HG02678 (cell line): ENCODE results near the gene FAM50A.
"Not testable (repeated sequence)": the region's sequence is repeated elsewhere in the genome, so short reads cannot be mapped to it uniquely, and the experiment has no call there.

ENCODE experiments used
- ATAC-seq: cut with Tn5 transposase; IDR thresholded peaks from one replicate; pipeline ENCODE4 v1.9.1; 2021; ENCODE audit warnings: mild to moderate bottlenecking, moderate library complexity; ENCODE audit not compliant: unreplicated experiment

Gene FAM50A

DNA sequence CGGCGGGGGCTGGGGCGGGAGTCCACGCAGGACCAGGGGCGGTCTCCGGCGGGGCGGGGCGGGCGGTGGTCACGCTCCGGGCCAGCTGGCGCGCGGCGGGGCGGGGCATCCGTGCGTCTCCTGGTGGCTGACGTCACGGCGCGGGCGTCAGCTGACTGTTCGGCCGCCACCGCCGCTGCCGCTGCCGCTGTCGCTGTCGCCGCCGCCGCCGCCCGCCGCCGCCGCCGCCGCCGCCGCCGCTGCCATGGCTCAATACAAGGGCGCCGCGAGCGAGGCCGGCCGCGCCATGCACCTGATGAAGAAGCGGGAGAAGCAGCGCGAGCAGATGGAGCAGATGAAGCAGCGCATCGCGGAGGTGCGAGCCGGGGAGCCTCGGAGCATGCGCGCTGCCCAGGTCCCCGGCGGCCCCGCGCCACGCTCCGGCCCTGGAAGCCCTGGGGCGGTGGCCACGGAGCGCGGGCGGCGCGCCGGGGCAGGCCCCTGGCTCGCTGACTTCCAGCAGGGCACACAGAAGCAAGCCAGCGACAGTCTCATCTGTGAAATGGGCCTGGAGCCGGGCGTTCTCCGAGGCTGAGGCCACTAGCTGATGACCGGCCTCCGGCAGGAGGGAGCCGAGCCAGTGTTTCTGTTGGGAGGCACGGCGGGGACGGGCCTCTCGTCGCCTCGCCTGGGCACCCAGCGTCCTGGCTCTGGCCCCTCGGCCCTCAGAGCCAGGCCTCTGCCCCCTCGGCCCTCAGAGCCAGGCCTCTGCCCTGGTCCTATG lies at the start of gene FAM50A:
FAM50A (plus strand) TSS at position 150 of the 763 bp plus-strand sequence; CDS start at position 245, 95 bp downstream.
- ATAC-seq, result peak; percentile 89

DNA sequence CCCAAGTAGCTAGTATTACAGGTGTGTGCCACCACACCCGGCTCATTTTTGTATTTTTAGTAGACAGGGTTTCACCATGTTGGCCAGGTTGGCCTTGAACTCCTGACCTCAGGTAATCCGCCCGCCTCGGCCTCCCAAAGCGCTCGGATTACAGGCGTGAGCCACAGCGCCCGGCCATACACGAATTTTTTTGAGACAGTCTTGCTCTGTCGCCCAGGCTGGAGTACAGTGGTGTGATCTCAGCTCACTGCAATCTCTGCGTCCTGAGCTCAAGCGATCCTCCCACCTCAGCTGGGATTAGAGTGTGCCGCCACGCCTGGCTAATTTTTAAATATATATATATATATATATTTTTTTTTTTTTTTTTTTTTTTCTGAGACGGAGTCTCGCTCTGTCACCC lies 47.6 kb upstream of the FAM50A start:
- not testable (repeated sequence) for ATAC-seq

DNA sequence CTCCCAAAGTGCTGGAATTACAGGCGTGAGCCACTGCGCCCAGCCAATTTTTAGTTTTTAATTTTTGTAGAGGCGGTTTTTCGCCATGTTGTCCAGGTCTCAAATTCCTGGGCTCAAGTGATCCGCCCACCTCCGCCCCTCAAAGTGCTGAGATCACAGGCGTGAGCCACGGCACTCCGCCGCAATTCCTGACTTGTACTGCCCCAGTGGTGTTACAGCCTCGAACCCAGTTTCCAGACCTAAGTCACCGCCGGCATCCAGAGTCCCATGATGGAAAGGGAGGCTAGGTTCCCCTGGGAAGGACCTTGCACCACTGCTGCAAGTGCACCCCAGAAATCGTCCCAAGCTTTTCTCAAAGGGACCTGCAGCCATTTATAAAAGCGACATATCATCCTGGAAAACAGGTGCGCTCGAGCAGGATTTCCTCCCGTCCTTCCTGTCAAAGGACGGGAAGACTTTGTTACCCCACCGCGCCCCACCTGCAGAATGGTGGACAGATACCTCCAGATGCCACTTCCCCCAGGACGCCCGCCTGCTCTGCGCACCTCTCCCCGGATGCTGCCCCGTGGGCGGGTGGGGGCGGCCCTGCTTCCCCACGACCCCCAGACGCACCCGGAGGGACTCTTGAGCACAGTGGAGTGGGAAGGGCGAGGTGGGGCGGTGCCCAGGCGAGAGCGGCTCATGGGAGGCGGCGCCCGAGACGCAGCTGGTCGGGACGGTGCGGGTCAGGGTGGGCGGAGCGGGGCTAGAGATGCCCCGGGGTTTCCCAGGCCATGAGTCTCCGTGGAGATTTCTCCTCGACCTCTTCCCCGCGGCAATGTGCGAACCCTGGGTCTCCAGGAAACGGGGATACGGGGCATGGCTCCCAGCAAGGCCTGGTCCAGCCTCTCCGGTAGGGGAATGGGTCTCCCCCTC lies 46.7 kb upstream of the FAM50A start:
- peak; percentile 67 for ATAC-seq

DNA sequence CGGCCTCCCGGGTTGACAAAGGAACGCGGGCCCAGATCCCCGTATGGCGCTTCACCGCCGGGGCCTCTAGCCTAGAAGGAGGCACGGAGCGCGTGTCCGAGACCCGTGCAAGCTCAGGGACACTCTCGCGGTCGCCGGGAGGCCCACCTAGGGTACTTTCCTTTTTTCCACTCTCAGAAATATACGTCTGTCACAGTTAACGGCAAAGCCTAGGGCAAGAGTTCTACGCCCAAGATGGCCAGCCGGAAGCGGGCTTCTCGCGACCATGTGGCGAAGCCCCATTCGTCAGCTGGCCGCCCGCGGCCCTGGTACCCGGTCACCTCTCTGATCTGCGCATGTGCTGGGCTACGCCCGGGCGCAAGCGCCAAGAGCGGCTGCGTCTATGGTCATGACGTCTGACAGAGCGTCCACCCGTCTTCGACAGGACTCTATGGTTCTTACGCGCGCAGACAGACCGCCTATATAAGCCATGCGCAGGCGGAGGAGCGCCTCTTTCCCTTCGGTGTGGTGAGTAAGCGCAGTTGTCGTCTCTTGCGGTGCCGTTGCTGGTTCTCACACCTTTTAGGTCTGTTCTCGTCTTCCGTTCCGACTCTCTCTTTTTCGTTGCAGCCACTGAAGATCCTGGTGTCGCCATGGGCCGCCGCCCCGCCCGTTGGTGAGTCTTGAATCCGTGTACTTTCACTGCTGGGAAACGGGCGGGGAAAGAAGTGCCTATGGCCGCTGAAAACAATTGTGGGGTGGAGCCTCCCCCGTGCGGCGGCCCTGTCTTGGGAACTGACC lies 45.9 kb upstream of the FAM50A start, which contains the start of gene RPL10:
RPL10 (plus strand) TSS at position 490 of the 780 bp plus-strand sequence; CDS start at position 633, 143 bp downstream.
- ATAC-seq, result peak; percentile 80

DNA sequence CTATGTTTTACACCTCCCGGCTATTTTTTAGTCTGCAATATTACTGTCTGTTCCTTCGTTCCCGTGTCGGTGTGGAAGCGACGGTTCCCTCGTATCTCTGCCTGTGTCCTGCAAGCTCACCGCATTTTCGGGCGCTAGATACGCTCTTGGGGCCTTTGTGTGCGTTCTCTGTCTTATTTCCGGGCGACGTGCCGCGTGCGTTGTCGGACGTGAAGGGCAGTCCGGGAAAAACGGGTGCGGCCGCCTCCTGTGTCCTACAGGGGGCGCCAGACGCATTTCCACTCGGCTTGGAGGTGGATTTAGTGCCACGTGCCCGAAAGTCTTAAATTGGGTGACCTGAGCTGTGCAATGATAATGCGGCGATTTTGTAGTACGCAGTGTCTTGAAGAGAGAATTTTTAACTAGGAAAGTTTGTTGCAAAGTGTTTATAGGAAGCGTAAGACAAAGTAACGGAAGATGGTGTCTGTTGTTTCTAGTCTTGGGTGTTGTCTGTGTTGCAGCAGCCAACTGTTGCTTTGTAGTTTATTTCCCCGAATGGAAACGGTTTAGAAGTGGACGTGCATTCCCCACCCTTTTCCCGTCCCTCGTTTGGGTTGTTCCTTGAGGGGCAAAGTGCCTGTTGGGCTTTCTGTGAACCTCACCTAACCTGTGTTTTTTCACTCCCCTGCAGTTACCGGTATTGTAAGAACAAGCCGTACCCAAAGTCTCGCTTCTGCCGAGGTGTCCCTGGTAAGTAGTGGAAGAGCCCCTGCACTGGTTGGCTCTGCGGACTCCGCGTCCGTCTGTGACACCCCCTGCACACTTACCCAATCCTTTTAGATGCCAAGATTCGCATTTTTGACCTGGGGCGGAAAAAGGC lies 45.0 kb upstream of the FAM50A start:
- ATAC-seq, result peak; percentile 14

DNA sequence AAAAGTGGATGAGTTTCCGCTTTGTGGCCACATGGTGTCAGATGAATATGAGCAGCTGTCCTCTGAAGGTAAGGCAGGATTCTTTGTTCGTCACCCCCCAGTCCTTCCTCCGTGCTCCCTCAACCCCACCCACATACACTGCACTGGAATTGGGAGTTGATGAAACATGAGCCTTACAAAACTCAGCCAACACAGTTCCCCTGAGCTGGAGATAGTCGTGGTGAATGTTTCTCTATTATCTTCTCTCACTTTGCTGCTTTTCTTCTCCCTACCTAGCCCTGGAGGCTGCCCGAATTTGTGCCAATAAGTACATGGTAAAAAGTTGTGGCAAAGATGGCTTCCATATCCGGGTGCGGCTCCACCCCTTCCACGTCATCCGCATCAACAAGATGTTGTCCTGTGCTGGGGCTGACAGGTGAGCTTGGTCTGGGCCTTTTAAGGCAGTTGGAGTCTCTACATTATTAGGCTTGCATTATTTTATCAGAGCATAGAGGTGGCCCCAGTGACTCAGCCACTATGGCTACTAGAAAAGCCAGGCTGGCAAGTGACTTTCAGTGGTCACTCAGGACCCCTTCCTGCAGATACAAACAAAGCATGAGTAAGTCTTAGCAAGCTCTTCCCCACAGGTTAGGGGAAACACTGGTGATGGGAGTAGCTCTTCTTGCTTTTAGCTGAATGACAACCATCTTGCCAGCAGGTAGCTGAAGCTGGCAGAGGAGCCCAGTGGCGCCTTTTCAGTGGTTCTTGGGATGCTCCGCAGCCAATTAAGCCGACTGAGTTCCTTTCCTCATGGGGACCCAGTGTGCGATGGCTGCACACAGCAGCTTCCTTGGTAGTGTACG lies 44.2 kb upstream of the FAM50A start:
- ATAC-seq, result no peak

DNA sequence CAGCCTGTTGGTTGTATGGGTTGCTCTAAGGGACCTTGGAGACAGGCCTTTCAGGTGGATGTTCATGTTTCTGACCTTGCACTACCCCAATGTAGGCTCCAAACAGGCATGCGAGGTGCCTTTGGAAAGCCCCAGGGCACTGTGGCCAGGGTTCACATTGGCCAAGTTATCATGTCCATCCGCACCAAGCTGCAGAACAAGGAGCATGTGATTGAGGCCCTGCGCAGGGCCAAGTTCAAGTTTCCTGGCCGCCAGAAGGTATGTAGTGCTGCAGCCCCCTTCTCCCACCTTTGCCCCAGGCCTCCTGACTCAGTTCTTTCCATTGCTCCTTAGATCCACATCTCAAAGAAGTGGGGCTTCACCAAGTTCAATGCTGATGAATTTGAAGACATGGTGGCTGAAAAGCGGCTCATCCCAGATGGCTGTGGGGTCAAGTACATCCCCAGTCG lies 43.5 kb upstream of the FAM50A start:
- not testable (repeated sequence) for ATAC-seq

- no peak for ATAC-seq
These were observed 42.7 kb upstream of the FAM50A start for GRCh38 chrX:154401045-154401799.

GRCh38 chrX:154401918-154402621 lies 41.9 kb upstream of the FAM50A start:
- ATAC-seq, result no peak

GRCh38 chrX:154402622-154403127 lies 41.3 kb upstream of the FAM50A start:
- ATAC-seq, result no peak

- ATAC-seq, result no peak
These were observed 40.7 kb upstream of the FAM50A start for GRCh38 chrX:154403192-154403591.

- no peak for ATAC-seq
These were observed 40.1 kb upstream of the FAM50A start for GRCh38 chrX:154403858-154404257.

DNA sequence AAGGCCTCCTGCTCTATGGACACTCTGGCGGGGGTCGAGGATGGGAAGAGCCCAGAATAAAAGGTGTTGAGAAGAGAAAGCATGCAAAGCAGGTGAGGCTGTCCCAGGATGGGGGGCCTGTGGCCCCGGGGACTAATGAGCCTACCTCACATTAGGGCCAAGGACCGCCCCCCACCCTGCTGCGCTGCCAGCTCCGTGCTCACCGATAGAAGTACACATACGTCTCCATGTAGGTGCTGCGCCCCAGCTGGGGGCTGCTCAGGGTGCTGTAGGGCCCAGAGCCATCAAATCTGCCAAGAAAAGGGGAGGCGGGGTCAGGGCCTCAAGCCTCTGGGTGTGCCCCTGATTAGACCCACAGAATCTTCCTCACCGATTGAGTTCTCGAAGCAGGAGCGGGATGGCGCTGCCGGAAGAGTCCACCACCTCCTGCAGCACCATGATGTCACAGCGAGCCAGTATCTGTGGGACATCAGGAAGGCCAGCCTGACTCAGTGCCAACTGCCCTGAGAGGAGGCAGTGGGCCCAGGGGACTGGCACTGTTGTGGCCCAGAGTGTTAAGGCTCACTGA lies 39.2 kb upstream of the FAM50A start:
- ATAC-seq, result no peak

DNA sequence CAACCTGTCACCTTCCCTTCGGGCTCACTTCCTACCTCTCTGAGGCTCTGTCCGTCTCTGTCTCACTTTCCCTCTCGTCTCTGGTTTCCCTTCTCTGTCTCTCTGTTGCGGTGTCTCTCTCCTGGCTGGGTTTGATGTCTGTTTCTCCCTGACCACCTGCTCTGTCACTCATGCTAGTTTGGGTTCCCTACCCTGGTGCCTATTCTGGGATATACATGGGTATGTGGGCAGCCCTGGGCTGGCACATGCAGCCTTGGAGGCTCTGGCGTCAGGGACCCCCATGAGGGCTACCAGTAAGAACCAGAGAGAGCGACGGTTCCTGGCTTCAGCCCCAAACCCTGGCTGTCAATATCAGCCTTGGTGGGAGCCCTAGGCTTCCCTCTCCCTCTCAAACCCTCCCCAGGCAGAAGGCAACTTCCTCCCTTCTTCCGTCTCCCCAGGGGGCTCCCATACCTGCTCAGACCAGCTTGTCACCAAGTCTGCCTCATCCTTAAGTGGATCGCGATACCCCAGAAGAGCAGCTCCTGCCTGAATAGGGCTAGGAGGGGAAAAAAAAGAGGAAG lies 35.2 kb upstream of the FAM50A start:
- no peak for ATAC-seq

DNA sequence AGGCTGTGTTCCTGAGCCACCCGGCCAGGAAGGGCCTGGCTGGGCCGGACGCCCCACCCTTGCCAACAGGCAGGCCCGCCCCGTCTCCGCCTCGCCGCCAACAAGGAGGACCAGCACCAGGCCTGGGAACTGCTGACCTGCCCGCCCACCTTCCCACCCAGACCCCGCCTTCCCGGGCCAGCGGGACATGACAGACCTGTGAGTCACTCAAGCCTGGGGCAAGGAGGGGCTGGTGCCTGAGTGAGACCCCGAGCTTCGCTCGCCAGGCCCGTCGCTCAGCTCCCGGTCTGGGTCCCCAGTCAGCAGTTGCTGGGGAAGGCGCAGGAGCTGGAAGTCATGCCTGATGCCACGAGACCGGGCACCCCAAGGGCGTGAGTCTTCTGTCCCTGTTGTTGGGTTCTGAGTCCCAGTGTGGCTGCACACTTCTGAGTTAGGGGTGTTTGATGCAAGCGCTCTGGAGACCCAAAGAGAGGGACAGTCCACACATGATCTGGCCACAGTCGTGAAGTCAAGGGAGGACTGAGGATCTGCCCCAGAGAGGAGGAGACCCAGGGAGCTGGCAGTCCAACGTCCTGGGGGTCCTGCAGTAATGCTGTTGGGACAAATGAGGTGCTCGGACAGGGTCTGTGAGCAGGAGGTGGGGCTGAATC lies 34.6 kb upstream of the FAM50A start, which contains the start of gene DNASE1L1:
DNASE1L1 (minus strand) TSS at position 33 of the 650 bp plus-strand sequence. CDS start 3,686 bp downstream, outside the sequence.
- peak; percentile 50 for ATAC-seq

GRCh38 chrX:154411981-154412340 lies 32.0 kb upstream of the FAM50A start:
- ATAC-seq, result peak; percentile 62
